H4 (cell line): ENCODE results near the gene PDX1. TPM values are rescaled to one million over a fixed set of nuclear protein-coding genes. Genes with fewer than 3 reads are reported as not detected.

ENCODE experiments used
- DNase-seq: peaks from one replicate; pipeline ENCODE4 v3.0.0-alpha.2; 2015; ENCODE audit warnings: low spot score
- total RNA-seq: library from RNA; depleted of rRNA; stranded (reverse); fragments of >200 nt; shearing (Covaris generic); gene quantifications from 2 replicates; pipeline ENCODE4 v1.2.3, GENCODE V29; 2014

PDX1 gene
- total RNA-seq, 1 experiment from 2014 or later: not detected

GRCh38 chr13:27922883-27923612 is 3.2 kb downstream of the PDX1 start:
- no peak for DNase-seq

GRCh38 chr13:27923794-27924528 is 4.2 kb downstream of the PDX1 start:
- no peak for DNase-seq

- DNase-seq: no peak
These were observed 4.8 kb downstream of the PDX1 start for GRCh38 chr13:27924529-27925141.

GRCh38 chr13:27925220-27925991 is 5.6 kb downstream of the PDX1 start:
- DNase-seq: no peak

- DNase-seq: no peak
These were observed 7.0 kb downstream of the PDX1 start for GRCh38 chr13:27926644-27927434.

DNA sequence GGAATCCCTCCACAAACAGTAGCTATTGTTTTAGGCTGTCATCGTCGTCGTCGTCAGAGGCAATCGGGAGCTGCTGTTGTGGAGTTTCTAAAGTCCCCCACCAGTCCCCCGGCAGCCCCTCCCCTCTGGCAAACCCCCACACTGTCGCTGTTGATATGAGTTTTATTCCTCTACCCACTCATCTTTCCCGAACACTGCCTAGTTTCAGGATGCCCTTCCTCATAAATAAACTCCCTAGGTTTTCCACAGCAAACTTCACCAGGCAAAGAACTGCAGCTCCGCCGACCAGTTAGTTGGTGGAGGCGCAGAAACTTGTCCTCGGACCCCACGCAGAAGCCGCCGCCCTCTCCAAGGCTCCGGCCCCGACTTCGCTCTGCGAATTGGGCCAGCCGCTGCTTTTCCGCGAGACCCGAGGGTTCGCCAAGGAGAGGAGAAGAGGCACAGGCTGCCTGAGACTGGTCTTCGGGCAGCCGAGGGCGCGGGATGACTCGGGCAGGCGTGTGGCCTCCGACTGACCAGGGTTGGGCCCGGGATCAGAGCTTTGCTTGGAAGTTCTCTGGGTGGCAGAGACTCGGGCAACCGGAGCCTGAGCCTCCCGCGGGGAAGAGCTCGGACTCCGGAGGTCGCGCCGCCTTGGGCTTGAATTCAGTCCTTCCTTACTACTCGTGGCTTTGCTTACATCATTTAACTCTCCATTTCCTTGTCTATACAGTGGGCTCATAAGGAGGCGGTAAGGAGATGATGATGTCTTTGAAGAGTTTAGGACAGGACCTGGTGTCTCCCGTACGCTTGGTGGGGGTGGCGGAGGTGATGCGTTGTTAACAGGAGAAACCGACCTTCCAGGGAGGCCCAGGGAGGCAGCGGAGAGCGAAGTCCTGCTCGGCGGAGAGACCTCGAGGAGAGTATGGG is 7.9 kb downstream of the PDX1 start:
- no peak for DNase-seq

DNA sequence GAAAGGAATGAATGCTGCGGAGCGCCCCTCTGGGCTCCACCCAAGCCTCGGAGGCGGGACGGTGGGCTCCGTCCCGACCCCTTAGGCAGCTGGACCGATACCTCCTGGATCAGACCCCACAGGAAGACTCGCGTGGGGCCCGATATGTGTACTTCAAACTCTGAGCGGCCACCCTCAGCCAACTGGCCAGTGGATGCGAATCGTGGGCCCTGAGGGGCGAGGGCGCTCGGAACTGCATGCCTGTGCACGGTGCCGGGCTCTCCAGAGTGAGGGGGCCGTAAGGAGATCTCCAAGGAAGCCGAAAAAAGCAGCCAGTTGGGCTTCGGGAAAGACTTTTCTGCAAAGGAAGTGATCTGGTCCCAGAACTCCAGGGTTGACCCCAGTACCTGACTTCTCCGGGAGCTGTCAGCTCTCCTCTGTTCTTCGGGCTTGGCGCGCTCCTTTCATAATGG is 8.6 kb downstream of the PDX1 start:
- DNase-seq: no peak

GRCh38 chr13:27928805-27929753 is 9.3 kb downstream of the PDX1 start:
- DNase-seq: no peak

DNA sequence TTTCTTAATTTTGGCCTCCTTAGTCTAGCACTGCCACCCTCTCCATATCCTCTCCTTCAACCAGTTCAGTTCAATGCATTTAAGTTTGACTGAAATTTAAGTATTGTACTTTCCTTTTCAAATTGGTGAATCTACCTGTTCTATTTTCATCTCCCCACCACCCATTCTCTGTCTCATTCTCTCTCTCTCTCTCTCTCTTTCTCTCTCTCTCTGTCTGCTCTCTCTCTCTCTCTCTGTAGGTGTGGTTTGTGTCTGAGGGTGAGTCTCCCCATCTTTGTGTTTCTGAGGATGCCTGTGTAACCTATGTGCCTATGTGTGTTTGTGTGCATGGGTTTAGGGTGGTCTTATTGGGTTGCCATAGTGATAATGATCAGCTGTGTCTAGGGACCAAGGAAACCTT is 10.1 kb downstream of the PDX1 start:
- no peak for DNase-seq

GRCh38 chr13:27933118-27933517 is 13.3 kb downstream of the PDX1 start:
- no peak for DNase-seq

- DNase-seq: no peak
These were observed 14.0 kb downstream of the PDX1 start for GRCh38 chr13:27933580-27934328.

DNA sequence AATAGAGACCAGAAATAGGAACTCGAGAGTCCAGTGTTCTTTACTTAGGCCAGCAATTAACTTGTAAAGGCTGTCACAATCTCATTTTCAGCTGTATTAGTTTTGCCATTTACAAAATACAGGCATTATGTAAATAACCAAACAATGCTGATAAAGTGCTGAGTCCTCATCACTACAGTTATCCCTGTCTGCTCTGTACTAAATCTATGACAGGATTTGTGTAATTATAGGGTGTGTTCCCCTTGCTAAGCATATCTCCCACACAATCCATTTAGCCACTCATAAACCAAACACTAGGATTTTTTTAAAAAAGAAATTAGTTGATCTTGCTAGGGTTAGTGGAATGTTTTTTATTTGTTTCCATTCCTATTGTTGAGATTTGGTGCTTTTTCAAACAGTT is 23.2 kb downstream of the PDX1 start:
- no peak for DNase-seq

DNA sequence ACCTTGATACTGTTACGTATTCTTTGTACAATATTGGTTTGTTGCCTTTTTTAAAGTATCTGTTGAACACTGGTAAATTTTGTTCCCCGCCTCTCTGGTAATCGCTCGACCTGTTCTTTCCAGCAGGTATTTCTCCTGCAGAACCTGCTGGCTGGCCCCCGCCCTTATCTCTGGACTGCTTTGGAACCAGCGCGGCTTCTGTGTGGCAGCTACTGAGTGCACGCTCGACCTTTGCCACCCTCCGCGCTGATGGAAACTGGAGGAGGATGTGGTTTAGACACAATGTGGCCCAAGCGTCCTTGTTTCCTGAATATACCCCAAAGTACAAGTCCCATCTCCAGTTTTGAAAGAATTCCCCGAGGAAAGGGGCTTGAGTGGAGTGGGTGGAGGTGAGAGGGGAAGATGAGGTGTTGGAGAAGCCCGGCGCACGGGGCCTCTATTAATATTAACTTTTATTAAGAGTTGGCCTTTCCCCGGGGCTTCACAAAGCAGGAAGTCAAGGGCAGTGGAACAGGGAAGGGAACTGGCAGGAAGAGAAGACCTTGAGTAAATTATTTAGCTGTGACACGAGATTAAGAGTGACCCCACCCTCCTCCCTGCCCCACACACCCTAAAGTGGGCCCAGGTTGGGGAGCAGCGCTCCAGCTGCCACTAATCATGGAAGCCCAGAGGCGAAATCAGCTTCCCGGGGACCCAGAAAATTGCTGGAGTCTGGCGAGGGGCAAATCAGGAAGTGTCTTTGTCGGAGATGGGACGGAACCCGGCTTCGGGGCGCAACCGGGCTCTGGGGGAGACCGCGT is 33.3 kb downstream of the PDX1 start:
- DNase-seq: no peak

DNA sequence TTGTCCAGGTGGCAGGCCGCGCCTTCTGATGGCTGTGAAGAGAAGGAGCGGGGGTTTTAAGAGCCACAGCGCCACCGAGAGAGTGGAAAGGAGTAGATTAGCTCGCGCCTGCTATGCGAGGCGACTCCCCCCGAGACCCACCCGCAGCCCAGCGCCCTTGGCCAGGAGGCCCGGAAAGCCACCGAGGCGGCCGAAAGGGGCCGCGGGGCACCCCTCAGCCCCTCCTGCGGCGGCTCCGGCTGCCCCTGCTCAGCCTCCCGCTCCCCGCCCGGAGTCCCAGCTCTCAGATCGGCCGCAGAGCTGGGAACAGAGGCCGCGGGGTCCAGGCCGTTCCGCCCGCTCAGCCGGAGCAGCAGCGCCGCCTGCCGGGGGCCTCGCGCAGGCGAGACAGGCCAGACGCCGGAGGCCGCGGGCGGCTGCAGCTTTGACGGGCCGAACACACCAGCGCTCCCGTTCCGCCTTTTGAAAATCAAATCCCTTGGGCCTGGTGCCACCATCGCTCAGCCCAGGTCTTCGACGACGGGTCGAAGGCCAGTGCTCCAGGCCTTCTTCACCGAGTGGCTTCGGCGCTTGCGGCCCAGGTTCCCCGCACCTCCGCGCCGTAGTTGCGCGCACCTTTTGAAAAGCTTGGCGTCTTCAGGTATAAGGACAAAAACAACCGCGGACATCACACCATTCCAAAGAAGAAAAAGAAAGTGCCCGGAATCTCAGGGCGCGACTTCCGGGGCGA is 34.0 kb downstream of the PDX1 start:
- DNase-seq: peak; percentile 5

GRCh38 chr13:27954406-27954851 is 34.6 kb downstream of the PDX1 start:
- DNase-seq: no peak

- DNase-seq: no peak
These were observed 35.3 kb downstream of the PDX1 start for GRCh38 chr13:27955014-27955591.
